ENCODE data around the gene PVR. TPM values are rescaled to one million over a fixed set of nuclear protein-coding genes. Genes with fewer than 3 reads are reported as not detected.

The PVR gene
- total and polyA plus RNA-seq, 10 of the 15 experiments (the other 5 are each of a cell fraction or from before 2014, with no cell fraction given) = 0.07 to 4.0 (median 1.9) TPM

DNA sequence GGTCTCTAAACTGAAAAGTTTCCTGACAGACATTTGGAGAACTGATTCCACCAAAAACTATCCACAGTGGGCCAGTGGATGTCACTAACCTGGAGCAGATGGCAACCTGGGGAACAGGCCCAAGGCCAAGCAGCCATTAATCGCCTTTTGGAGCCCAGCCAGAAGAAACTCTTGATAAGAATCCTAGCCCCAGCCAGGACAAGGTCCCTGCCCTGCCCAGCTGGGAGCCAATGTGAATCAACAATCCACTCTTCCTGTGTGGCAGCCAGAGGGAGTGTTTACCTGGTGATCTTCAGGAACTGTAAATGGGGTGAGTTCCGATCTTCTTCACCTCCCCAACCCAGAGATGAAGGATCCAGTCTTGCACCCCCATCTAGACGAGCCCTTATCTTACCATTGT is 44.8 kb upstream of the PVR start (continued):
- TF ChIP-seq SPI1 (IDR thresholded peaks at IDR 0.05; ENCODE audit: borderline replicate concordance, insufficient read depth, low read depth, low read length) = no peak

DNA sequence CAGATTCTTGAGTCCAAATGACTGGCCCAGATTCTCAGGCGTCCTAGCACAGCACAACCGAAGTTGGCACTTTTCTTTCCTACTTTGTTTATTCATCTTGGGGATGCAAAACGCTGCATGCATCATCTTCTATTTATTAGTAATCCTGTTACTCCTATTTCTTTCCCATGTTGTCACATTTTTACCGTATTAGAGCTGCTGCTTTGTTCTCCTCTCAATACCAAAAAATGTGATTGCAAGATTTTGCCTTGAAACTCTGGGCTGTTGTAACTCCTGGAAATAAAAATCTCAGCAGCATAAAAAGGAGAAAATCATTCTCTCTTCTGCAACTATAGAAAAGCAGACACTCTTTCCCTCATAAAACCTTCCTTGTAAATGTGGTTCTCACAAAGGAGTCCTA is 43.2 kb upstream of the PVR start:
- no peaks in the 10 kb centered on the region for H3K4me1 ChIP-seq (ENCODE audit: control insufficient read depth, insufficient read depth, low read length)
- no peak overlapping the region for H3K27ac ChIP-seq (ENCODE audit: control insufficient read depth, insufficient read depth)
- no peak overlapping the region for H3K4me2 ChIP-seq (ENCODE audit: control insufficient read depth, insufficient read depth)
- no peaks in the 10 kb centered on the region for H3K27me3 ChIP-seq (replicated peaks in 1 of 2; ENCODE audit: control insufficient read depth in 2 of 2, insufficient read depth in 2 of 2, low read length in 1 of 2)
- H3K9ac ChIP-seq (ENCODE audit: control insufficient read depth, insufficient read depth, low read length) = no peak overlapping the region
- ChIA-PET SMC1A (ENCODE audit: uncharacterized antibody, unreplicated experiment) (no interaction called here), RAD21 (ENCODE audit: unreplicated experiment) (no interaction called here), POLR2A (no interaction called here), CTCF (interaction anchor here (2.0 kb wide), 1 partner anchor 29 kb away, joined by 6 read pairs; no protein-coding TSS in a partner anchor)
- BruUV-seq (replicated peaks) = no TSS peak
- H3K4me3 ChIP-seq = no peak overlapping the region
- TF ChIP-seq TCF12 (IDR thresholded peaks at IDR 0.05; ENCODE audit: low read depth, low read length) (no peak), PAX5 (IDR thresholded peaks at IDR 0.05; ENCODE audit: borderline replicate concordance, low read depth, low read length) (no peak), EGR1 (IDR thresholded peaks at IDR 0.05; ENCODE audit: borderline replicate concordance in 1 of 2, low read depth in 2 of 2, low read length in 2 of 2) (no peak), JUNB (IDR thresholded peaks at IDR 0.05) (no peak), ATF7 (IDR thresholded peaks at IDR 0.05; ENCODE audit: low read depth) (no peak), PAX8 (IDR thresholded peaks at IDR 0.05) (no peak)
- TF ChIP-seq, protein P1, sequence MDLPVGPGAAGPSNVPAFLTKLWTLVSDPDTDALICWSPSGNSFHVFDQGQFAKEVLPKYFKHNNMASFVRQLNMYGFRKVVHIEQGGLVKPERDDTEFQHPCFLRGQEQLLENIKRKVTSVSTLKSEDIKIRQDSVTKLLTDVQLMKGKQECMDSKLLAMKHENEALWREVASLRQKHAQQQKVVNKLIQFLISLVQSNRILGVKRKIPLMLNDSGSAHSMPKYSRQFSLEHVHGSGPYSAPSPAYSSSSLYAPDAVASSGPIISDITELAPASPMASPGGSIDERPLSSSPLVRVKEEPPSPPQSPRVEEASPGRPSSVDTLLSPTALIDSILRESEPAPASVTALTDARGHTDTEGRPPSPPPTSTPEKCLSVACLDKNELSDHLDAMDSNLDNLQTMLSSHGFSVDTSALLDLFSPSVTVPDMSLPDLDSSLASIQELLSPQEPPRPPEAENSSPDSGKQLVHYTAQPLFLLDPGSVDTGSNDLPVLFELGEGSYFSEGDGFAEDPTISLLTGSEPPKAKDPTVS (IDR thresholded peaks at IDR 0.05; ENCODE audit: low read depth, low read length) = no peak
- TF ChIP-seq, protein P2, sequence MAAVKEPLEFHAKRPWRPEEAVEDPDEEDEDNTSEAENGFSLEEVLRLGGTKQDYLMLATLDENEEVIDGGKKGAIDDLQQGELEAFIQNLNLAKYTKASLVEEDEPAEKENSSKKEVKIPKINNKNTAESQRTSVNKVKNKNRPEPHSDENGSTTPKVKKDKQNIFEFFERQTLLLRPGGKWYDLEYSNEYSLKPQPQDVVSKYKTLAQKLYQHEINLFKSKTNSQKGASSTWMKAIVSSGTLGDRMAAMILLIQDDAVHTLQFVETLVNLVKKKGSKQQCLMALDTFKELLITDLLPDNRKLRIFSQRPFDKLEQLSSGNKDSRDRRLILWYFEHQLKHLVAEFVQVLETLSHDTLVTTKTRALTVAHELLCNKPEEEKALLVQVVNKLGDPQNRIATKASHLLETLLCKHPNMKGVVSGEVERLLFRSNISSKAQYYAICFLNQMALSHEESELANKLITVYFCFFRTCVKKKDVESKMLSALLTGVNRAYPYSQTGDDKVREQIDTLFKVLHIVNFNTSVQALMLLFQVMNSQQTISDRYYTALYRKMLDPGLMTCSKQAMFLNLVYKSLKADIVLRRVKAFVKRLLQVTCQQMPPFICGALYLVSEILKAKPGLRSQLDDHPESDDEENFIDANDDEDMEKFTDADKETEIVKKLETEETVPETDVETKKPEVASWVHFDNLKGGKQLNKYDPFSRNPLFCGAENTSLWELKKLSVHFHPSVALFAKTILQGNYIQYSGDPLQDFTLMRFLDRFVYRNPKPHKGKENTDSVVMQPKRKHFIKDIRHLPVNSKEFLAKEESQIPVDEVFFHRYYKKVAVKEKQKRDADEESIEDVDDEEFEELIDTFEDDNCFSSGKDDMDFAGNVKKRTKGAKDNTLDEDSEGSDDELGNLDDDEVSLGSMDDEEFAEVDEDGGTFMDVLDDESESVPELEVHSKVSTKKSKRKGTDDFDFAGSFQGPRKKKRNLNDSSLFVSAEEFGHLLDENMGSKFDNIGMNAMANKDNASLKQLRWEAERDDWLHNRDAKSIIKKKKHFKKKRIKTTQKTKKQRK (IDR thresholded peaks at IDR 0.05; ENCODE audit: low read depth, low read length) = no peak
- 16% methylated on average over 4 of the region's 4 CpGs for WGBS (ENCODE audit: insufficient coverage, insufficient replicate concordance, low lambda C conversion rate, missing lambda C conversion rate)
- intact Hi-C loops (cut with micrococcal nuclease; ENCODE audit: unreplicated experiment) = no loop called here
- in situ Hi-C loops (cut with MboI) = no loop called here
- H2AFZ ChIP-seq (ENCODE audit: control insufficient read depth, low read depth, low read length) = no peak overlapping the region
- no peak for DNase-seq (ENCODE audit: low read depth, low spot score)
- FAIRE-seq = no peak
- ATAC-seq = no peak
- no peaks in the 10 kb centered on the region; the same call in 2 of the 3 replicates for H3K9me3 ChIP-seq (replicated peaks; ENCODE audit: control insufficient read depth, insufficient read depth, low read length)
- no peaks in the 10 kb centered on the region for H3K36me3 ChIP-seq (ENCODE audit: control insufficient read depth in 2 of 2, insufficient read depth in 2 of 2, low read length in 1 of 2)
- H4K20me1 ChIP-seq (ENCODE audit: control insufficient read depth, insufficient read depth) = no peaks in the 10 kb centered on the region
- H3K79me2 ChIP-seq (ENCODE audit: control insufficient read depth, insufficient read depth, low read length) = no peaks in the 10 kb centered on the region
